Stimulated activated CD8-positive, alpha-beta memory T cell treated with anti-CD3 and anti-CD28 coated beads, Interleukin-12 subunit alpha, Interleukin-12 subunit beta, amount 100 ng/mL, for 1 hour (primary cell): Measurements from ENCODE around the gene ENTPD5.

ENCODE experiments used
- DNase-seq: peaks from one replicate; pipeline ENCODE4 v3.0.0-alpha.2; 2020; ENCODE audit warnings: low read depth

The ENTPD5 gene, protein sequence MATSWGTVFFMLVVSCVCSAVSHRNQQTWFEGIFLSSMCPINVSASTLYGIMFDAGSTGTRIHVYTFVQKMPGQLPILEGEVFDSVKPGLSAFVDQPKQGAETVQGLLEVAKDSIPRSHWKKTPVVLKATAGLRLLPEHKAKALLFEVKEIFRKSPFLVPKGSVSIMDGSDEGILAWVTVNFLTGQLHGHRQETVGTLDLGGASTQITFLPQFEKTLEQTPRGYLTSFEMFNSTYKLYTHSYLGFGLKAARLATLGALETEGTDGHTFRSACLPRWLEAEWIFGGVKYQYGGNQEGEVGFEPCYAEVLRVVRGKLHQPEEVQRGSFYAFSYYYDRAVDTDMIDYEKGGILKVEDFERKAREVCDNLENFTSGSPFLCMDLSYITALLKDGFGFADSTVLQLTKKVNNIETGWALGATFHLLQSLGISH

GRCh38 chr14:74018586-74019407 is at the start of gene ENTPD5, which contains the start of gene BBOF1:
ENTPD5 (minus strand) TSS chr14:74019288; CDS start chr14:73988102, 31,186 bp downstream.
BBOF1 (plus strand) TSS chr14:74019349; CDS start chr14:74019479, 130 bp downstream.
- peak; percentile 65 for DNase-seq

- DNase-seq: no peak
Measured at GRCh38 chr14:74065746-74066575, 46.9 kb upstream of the ENTPD5 start.

DNA sequence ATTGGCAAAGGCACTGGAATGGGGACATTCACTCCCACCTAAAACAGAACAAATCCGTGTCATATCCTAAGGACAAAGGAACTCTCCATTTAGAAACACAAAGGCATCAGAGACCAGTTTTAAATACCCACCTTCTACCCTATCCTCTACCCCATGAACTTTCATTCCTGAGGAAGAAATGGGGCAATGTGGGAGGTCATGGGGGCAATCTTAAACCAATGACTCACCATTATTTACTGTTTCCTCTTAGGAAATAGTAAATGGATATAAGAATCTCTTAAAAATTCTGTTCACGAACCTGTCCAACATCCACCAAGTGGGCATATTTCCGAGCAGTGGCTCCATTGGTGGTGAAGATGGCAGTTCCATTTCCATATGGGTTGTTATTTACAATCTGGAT is 45.8 kb upstream of the ENTPD5 start:
- DNase-seq: no peak

- DNase-seq: no peak
Measured at GRCh38 chr14:74064426-74064825, 45.3 kb upstream of the ENTPD5 start.

GRCh38 chr14:74062809-74063150 is 43.7 kb upstream of the ENTPD5 start:
- no peak for DNase-seq

- DNase-seq: no peak
Measured at GRCh38 chr14:74049876-74050495, 30.9 kb upstream of the ENTPD5 start.

GRCh38 chr14:74048281-74048680 is 29.2 kb upstream of the ENTPD5 start:
- DNase-seq: no peak

GRCh38 chr14:74045522-74045921 is 26.4 kb upstream of the ENTPD5 start:
- no peak for DNase-seq

DNA sequence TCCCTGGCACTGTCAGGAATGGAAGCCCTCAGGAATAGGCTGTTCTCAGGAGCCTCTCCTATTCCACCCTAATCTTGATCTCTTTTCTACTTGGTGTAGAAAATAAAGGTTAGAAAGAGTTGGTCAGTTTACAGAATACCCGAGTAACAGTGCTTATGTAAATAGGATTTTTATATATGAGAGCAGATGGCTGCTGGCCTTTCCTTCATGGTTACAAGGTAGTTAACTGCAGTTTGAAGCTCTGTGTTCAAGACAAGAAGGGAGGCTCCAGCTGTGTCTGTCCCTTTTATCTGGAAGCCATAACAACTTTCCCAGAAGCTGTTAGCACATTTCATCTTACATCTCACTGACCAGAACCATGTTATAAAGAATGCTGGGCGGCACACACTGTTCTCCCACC is 23.2 kb upstream of the ENTPD5 start:
- no peak for DNase-seq

- no peak for DNase-seq
Measured at GRCh38 chr14:74038020-74038859, 19.2 kb upstream of the ENTPD5 start.

DNA sequence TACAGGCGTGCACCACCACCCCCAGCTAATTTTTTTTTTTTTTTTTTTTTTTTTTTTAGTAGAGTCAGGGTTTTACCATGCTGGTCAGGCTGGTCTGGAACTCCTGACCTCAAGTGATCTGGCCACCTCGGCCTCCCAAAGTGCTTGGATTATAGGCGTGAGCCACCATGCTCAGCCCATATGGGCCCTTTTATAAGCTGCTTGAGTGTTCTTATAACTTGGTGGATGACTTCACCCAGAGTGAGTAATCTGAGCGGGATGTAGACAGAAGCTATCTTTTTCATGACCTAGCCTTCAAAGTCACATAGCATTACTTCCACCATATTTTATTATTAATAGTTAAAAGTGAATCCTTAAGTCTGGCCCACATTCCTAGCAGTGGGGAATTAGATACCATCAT is 16.5 kb upstream of the ENTPD5 start:
- DNase-seq: no peak

- DNase-seq: no peak
Measured at GRCh38 chr14:74034572-74034971, 15.5 kb upstream of the ENTPD5 start.

DNA sequence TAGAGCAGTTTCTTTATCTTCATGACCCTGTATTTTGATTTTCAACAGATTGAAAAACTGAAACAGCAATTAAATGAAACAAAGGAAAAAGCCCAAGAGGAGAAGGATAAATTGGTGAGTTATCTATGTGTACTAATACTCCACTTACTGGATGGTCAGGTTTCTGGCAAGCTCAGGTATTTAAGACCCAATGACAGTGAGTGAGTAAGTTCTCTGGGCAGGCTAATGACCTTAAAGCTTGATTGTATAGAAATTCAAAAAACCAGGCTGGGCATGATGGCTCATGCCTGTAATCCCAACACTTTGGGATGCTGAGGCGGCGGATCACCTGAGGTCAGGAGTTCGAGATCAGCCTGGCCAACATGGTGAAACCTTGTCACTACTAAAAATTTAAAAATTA is 10.0 kb upstream of the ENTPD5 start:
- no peak for DNase-seq

DNA sequence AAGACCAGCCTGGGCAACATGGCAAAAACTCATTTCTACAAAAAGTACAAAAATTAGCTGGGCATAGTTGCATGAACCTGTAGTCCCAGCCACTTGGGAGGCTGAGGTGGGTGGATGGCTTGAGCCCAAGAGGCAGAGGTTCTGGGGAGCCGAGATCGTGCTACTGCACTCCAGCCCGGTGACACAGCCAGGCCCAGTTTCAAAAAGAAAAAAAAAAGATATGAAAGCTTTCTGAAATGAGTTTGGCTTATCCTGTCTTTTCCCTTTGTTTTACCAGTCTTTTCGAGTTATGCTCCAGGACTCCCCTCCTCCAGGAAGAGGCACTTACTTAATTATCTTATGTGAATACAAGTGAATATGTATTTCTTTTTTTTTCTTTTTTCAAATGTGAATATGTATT is 3.3 kb upstream of the ENTPD5 start:
- no peak for DNase-seq

GRCh38 chr14:74019408-74020137 is 485 bp upstream of the ENTPD5 start:
- DNase-seq: no peak

GRCh38 chr14:74018174-74018585 is 908 bp downstream of the ENTPD5 start:
- no peak for DNase-seq

GRCh38 chr14:74015963-74016362 is 3.1 kb downstream of the ENTPD5 start:
- no peak for DNase-seq

GRCh38 chr14:74015176-74015575 is 3.9 kb downstream of the ENTPD5 start:
- no peak for DNase-seq

- no peak for DNase-seq
Measured at GRCh38 chr14:74014299-74014698, 4.8 kb downstream of the ENTPD5 start.

GRCh38 chr14:74008843-74009499 is 10.1 kb downstream of the ENTPD5 start:
- no peak for DNase-seq
